GM21526 (cell line): Measurements from ENCODE around the gene POLDIP3.

ENCODE experiments used
- ATAC-seq: cut with Tn5 transposase; IDR thresholded peaks from one replicate; pipeline ENCODE4 v1.9.1; 2021; ENCODE audit warnings: moderate library complexity; ENCODE audit not compliant: unreplicated experiment, low FRiP score

Gene POLDIP3

GRCh38 chr22:42614312-42615091 lies at the start of gene POLDIP3:
Gene POLDIP3 (minus strand): TSS chr22:42614883. CDS start chr22:42614857, 26 bp downstream.
- peak; percentile 54 for ATAC-seq

DNA sequence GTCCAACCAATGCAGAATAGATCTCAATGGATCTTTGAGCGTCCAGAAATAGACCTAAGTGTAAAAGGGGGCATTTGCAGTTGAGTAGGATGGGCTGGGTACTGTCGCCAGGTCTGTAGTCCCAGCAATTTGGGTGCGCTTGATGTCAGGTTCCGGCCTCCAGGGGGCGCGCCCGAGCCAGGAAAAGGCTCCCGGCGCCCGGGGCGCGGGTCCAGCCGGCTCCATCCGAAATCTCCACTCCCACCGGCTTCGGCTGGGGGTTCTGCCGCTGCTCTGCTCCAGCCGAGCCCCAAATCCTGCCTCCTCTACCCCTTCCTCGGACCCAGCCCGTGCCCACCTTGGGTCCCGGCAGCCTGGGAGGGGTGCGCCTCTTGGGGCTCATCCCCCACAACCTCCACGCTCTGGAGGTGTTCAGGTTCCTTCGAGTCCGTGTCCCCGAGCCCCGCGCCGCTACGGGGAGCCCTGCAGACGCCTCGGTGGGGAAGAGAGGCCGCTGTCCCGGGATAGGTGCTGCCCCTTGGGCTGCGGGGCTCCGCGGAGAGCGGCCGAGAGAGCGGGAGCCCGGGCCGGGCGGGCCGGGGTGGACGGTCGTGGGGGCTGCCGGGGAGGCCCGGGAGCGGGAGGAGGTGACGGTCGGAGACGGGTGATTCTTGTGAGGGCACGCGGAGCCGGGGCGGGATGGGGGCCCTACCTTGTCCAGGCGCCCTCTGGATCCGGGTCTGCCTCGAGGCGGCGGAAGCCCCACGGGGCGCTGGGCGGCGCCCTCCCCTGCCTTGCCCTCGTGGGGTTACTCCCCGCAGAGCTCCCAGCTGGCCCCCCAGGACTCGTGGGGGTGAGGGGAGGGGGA lies 47.5 kb upstream of the POLDIP3 start:
- no peak for ATAC-seq

DNA sequence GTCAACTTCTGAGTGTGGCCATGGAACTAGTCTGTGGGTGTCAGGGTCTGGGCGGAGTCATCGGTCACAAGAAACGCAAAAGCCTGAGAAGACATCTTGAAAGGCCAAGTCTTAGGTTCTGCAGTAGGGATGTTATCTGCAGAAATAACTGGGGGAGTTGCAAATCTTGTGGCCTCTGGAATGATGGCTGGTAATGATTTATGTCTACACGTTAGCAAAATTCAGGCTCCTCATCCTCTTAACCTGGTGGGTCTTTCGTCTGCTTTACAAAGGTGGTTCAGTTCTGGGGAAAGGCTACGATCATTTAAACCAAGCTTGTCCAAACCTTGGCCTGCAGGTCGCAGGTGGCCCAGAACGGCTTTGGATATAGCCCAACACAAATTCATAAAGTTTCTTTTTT lies 41.9 kb upstream of the POLDIP3 start:
- ATAC-seq: no peak

- ATAC-seq: no peak
These were observed 41.0 kb upstream of the POLDIP3 start for GRCh38 chr22:42655693-42656092.

DNA sequence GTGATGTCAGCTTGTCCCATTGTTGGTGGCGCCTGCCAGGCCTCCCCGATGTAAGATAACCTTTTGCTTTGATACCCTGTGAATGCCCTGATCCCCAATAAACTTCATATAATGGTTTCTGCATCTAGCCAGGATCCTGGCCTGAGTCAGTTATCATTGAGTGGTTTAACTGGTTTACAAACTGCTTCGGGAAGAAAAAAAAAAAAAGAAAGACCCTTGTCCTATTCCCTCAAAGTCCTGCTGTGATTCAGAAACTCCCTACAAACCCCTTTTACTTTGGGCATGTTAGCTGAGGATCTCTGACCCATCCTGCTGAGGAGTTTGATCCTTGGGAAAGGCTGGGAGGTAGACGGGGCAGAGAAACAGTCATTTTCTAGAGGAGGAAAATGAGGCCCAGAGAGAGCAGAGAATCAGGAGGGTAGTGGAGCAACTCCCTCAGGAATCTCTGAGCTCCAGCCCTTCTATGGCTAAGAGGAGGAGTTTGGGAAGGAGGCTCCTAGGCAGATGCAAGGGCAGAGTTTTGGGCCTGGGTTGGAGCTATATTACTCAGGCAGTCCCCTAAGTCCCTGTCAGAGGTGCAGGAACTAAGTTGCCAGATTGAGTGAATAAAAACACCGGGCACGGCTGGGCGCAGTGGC lies 39.9 kb upstream of the POLDIP3 start:
- no peak for ATAC-seq

DNA sequence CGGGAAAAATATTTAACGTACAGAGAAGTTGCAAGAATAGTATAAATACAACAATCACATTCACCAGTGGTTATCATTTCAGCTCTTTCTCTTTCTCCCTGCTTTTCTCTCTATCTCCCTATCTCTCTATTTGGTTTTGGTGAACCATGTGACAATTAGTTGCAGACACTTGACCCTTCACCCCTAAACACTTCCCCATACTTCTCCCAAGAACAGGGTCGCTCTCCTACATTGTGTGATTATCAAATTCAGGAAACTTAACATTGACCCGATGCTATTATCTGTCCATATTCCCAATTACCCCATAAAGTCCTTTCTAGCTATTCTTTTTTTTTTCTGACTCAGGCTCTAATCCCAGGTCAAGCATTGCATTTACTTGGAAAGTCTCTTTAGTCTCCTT lies 39.3 kb upstream of the POLDIP3 start:
- no peak for ATAC-seq

GRCh38 chr22:42651134-42651533 lies 36.5 kb upstream of the POLDIP3 start:
- ATAC-seq: no peak

DNA sequence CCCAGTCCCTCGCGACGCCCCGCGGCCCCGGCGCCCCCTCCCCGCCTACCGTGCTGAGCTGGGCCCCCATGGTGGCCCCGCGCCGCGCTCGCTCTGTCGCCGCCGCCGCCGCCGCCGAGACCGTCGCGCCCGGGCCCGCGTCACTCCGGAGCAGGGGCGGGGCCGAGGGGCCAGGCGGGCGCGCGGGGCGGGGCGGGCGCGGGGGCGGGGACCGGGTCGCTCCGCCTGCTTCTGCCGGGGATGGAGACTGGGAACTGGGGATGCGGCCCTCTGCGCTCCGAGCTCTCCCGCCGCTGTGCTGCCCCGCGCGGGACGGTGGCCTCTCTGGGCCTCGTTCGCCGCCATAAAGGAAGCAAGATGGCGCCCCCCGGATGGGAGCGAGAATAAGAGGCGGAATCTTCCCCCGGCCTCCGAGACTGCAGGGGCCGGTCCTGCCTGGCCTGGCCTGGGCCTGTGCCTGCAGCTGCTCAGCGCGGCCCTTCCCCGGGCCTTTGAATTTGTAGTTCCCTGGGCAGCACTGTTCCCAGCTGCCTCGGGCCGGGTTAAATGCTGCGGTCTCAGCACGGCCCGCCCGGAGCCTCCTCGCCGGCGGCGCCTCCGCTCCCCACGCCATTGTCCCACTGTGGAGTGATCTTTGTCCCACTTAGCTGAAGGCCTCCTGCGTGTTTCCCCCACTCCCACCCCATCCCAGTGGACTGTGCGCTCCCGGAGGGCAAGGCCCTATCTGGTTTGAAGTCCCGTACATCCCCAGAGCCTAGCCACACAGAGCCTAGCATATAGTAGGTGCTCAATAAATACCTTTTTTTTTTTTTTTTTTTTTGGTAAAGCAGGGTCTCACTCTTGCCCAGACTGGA lies 34.8 kb upstream of the POLDIP3 start, which contains the start of gene CYB5R3:
Gene CYB5R3, minus strand, starts transcription at position 147 of the 854 bp plus-strand sequence. Its CDS starts 77 bp downstream, at position 70.
- ATAC-seq: no peak

GRCh38 chr22:42648368-42649245 lies 33.9 kb upstream of the POLDIP3 start:
- no peak for ATAC-seq

GRCh38 chr22:42648017-42648367 lies 33.3 kb upstream of the POLDIP3 start:
- no peak for ATAC-seq

- ATAC-seq: no peak
These were observed 32.2 kb upstream of the POLDIP3 start for GRCh38 chr22:42646569-42647525.

- ATAC-seq: no peak
These were observed 31.4 kb upstream of the POLDIP3 start for GRCh38 chr22:42645938-42646568.

DNA sequence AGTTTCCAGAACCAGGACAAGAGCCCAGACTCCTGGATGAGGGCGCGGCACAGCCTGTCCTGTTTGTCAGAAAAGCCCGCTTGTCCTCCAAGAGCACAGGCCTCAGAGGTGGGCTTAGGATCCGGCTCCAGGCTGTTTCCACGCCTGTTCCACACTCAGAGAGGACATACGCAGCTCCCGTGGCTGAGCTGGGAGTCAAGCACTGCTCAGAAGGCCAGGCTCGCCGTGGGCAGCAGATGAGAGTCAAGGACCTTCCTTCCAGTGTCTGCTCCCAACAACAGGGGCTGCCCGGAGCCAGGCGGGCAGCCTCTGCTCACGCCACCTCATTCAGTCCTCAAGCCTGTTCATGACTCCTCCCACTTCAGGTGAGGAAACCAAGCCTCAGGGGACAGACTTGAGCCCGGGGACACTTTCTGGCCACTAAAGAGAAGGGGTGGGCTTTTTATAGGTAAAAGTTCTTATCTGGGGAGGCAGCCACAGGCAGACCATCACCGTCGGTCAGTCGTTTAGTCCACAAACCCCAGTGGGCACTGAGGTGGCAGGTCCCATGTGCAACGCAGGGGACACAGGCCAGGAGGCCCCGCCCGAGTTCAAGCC lies 30.8 kb upstream of the POLDIP3 start:
- no peak for ATAC-seq

- no peak for ATAC-seq
These were observed 30.0 kb upstream of the POLDIP3 start for GRCh38 chr22:42644422-42645340.

DNA sequence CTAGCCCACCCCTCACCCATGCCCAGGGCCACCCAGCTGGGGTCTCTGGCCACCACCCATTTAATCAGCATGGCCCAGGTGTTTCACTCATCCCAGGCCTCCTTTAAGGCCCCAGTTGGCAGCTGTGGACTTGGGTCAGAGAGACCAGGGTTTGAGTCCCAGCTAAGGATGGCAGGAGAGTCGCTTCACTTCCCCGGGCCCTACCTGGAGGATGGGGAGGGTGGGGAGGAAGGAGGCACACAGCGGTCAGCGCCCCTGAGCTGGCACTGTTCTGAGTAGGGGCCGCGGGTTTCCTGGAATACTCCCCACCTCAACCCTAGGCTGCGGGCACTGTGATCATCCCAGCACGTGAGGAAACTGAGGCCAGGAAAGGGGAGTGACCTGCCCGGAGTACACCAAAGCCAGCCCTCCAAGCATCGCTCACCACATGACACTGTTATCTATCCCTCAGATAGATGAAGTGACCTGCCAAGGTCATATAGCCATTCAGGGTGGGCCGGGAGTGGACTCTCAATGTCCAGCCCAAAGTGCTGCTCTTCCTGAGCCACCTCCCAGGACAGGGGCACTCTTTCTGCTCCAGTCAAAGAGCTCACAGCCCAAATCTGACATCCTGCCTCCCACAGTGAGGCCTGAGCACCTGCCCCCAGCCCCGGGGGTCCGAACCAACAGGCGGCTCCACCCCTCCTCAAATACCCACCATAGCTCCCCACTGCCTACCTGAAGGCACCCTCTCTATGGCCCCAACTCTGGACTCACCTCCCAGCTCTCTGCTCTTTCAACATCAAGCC lies 29.1 kb upstream of the POLDIP3 start:
- no peak for ATAC-seq
